Urinary bladder (tissue), 4 donors: ENCODE measurements around the gene UCN3. TPM values are rescaled to one million over a fixed set of nuclear protein-coding genes. Genes with fewer than 3 reads are reported as not detected.

Experiments used
- DNase-seq: peaks from one replicate; pipeline ENCODE4 v3.0.0-alpha.2; 2015; ENCODE audit errors: extremely low spot score
- H3K27ac ChIP-seq: one replicate; pipeline ENCODE4 v1.5.1; 2013; ENCODE audit warnings: low read depth, mild to moderate bottlenecking, moderate library complexity
- H3K36me3 ChIP-seq: one replicate; pipeline ENCODE4 v1.6.1; 2013; ENCODE audit warnings: mild to moderate bottlenecking, moderate library complexity; ENCODE audit not compliant: insufficient read depth
- H3K4me1 ChIP-seq: one replicate; pipeline ENCODE4 v1.6.1; 2013; ENCODE audit warnings: mild to moderate bottlenecking, moderate library complexity; ENCODE audit not compliant: insufficient read depth
- H3K4me3 ChIP-seq: one replicate; pipeline ENCODE4 v1.5.1; 2013; ENCODE audit warnings: low read depth, low read length
- WGBS: extraction: QIAGEN DNeasy Blood & Tissue Kit; methylation state at CpG from one replicate; pipeline ENCODE4 v1.1.7; 2013; 5-methylcytosine and 5-hydroxymethylcytosine counted together
- polyA plus RNA-seq: library from polyadenylated mRNA; stranded (reverse); fragments of 200-250 nt; gene quantifications from one replicate; pipeline ENCODE4 v1.2.3, GENCODE V29; 2013
- total RNA-seq: library from RNA; depleted of rRNA; stranded (reverse); fragments of >200 nt; gene quantifications from one replicate; pipeline ENCODE4 v1.2.3, GENCODE V29; 2014
- donor health status: healthy with polysubstance abuse.
- donor health status: healthy.

The UCN3 gene
- total and polyA plus RNA-seq, 2 donors, result not detected

- Histone ChIP-seq H3K4me3 (no peak overlapping the region), H3K27ac (no peak overlapping the region), H3K4me1 (no peaks in the 10 kb centered on the region), H3K36me3 (no peaks in the 10 kb centered on the region)
- DNase-seq, result no peak
- 48% methylated on average over 2 of the region's 2 CpGs for WGBS
These were observed 15.4 kb upstream of the UCN3 start for GRCh38 chr10:5349362-5349761.

DNA sequence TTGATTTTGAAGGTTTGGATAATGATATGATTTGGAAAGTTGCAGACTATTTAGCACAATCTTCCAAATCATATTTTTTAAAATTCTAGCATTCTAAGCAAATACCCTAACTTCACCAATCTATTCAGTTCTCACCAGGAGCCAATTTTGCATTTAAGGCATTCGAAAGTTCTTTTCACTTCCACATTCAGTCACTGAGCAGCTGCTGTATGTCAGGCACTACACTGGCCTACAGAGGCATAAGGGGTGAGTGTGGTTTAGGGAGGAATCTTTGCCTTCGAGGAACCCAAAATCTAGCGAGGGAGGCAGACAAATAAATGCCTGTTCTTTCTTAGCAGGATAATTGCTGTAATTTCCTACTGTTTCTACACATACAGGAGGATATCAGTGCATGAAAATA, 10.7 kb upstream of the UCN3 start:
- Histone ChIP-seq H3K4me3 (no peak overlapping the region), H3K4me1 (no peaks in the 10 kb centered on the region), H3K27ac (no peak overlapping the region), H3K36me3 (no peaks in the 10 kb centered on the region)
- 59% methylated on average over 3 of the region's 3 CpGs for WGBS
- no peak for DNase-seq

GRCh38 chr10:5355594-5356301, 9.0 kb upstream of the UCN3 start:
- Histone ChIP-seq H3K4me1 (no peaks in the 10 kb centered on the region), H3K36me3 (no peaks in the 10 kb centered on the region), H3K4me3 (no peak overlapping the region), H3K27ac (no peak overlapping the region)
- 65% methylated on average over 6 of the region's 6 CpGs for WGBS
- DNase-seq, result no peak

DNA sequence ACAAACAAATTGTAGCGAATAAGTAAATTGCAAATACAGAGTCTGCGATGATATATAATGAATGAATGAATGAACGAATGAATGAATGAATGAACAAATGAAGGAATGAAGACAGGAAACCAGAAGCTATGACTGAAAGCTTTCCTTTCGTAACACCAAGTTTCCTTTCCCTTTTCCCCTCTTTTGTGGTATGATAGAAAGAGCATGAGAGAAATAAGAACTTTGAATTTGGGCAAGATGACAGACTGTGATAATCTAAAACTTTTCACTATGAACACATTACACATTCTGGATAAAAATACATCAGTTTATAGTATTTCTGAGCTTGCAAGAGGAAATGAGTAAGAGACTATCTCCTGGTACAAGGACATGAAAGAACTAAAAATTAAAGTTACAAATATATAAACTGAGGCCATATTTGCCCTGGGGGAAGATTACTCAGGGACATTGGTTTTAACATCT, 8.4 kb upstream of the UCN3 start:
- WGBS, result 87% methylated on average over 4 of the region's 4 CpGs
- Histone ChIP-seq H3K27ac (no peak overlapping the region), H3K36me3 (no peaks in the 10 kb centered on the region), H3K4me3 (no peak overlapping the region), H3K4me1 (no peaks in the 10 kb centered on the region)
- no peak for DNase-seq

DNA sequence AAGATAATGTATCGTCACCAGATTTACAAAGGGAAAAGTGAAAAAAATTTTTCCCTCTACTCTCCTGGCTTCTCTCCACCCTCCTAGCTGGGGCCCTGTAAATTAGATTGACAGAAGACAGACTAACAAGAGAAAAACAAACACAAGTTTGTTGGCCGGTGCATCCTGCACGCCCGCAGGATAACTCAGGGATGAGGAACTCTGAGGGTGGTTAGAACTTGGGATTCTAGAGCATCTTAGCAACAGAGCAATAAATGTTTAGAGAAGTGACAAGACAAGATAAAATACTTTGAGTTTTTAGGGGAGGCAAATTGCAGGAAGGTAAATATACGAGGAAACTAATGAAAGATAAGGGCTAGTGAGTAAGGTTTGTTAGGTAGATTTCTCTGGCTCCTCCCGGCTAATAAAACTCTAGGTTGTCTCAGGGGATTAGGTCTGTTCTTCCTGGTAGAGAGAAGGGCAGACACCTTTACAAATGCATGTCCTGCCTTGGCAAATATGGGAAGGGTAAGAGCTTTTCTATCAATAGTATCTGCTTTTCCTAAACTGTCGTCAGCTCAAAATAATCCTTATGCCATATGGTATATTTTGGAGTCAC, 4.3 kb upstream of the UCN3 start:
- DNase-seq, result no peak
- Histone ChIP-seq H3K27ac (no peak overlapping the region), H3K36me3 (no peaks in the 10 kb centered on the region), H3K4me1 (no peaks in the 10 kb centered on the region), H3K4me3 (no peak overlapping the region)
- WGBS, result 16% methylated on average over 7 of the region's 7 CpGs

DNA sequence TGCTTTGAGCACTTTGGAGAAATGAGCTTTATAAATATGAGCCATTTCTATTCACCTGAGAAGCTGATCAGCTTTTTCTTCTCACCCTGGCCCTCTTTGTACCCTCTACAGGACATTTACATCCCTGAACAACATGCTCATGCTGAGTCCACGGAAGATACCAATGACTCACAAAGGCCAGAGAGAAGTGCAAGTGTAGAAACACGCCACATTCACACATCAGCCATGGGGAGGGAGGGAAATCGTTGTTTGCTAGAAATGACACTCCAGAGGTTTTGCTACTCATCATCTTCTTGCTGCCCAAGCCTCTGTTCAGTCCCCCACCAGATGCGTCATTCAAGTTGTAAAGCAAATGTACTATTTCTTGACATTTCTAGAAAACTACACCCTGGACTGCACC, 2.8 kb upstream of the UCN3 start:
- WGBS, result 86% methylated on average over 4 of the region's 4 CpGs
- DNase-seq, result no peak
- no peak overlapping the region for H3K4me3 ChIP-seq
- no peaks in the 10 kb centered on the region for H3K36me3 ChIP-seq
- H3K4me1 ChIP-seq, result no peaks in the 10 kb centered on the region
- no peak overlapping the region for H3K27ac ChIP-seq

GRCh38 chr10:5362873-5363272, 1.9 kb upstream of the UCN3 start:
- no peak for DNase-seq
- H3K27ac ChIP-seq, result no peak overlapping the region
- H3K36me3 ChIP-seq, result no peaks in the 10 kb centered on the region
- no peak overlapping the region for H3K4me3 ChIP-seq
- H3K4me1 ChIP-seq, result no peaks in the 10 kb centered on the region

GRCh38 chr10:5364374-5364773, 392 bp upstream of the UCN3 start:
- Histone ChIP-seq H3K36me3 (no peaks in the 10 kb centered on the region), H3K4me3 (no peak overlapping the region), H3K27ac (no peak overlapping the region), H3K4me1 (no peaks in the 10 kb centered on the region)
- 77% methylated on average over 11 of the region's 11 CpGs for WGBS
- DNase-seq, result no peak

- Histone ChIP-seq H3K36me3 (no peaks in the 10 kb centered on the region), H3K4me1 (no peaks in the 10 kb centered on the region), H3K4me3 (no peak overlapping the region), H3K27ac (no peak overlapping the region)
- 17% methylated on average over 5 of the region's 5 CpGs for WGBS
- no peak for DNase-seq
These were observed 1.2 kb downstream of the UCN3 start for GRCh38 chr10:5365928-5366327.

GRCh38 chr10:5369362-5370158, 4.8 kb downstream of the UCN3 start:
- no peak for DNase-seq
- H3K4me3 ChIP-seq, result no peak overlapping the region
- H3K27ac ChIP-seq, result no peak overlapping the region
- H3K4me1 ChIP-seq, result no peaks in the 10 kb centered on the region
- 67% methylated on average over 16 of the region's 16 CpGs for WGBS
- no peaks in the 10 kb centered on the region for H3K36me3 ChIP-seq

- 87% methylated on average over 28 of the region's 28 CpGs for WGBS
- no peaks in the 10 kb centered on the region for H3K36me3 ChIP-seq
- no peaks in the 10 kb centered on the region for H3K4me1 ChIP-seq
- H3K4me3 ChIP-seq, result no peak overlapping the region
- H3K27ac ChIP-seq, result no peak overlapping the region
- no peak for DNase-seq
These were observed 6.0 kb downstream of the UCN3 start for GRCh38 chr10:5370493-5371352.

- WGBS, result 84% methylated on average over 4 of the region's 4 CpGs
- DNase-seq, result no peak
- Histone ChIP-seq H3K27ac (no peak overlapping the region), H3K36me3 (no peaks in the 10 kb centered on the region), H3K4me3 (no peak overlapping the region), H3K4me1 (no peaks in the 10 kb centered on the region)
These were observed 8.5 kb downstream of the UCN3 start for GRCh38 chr10:5373307-5373706.

DNA sequence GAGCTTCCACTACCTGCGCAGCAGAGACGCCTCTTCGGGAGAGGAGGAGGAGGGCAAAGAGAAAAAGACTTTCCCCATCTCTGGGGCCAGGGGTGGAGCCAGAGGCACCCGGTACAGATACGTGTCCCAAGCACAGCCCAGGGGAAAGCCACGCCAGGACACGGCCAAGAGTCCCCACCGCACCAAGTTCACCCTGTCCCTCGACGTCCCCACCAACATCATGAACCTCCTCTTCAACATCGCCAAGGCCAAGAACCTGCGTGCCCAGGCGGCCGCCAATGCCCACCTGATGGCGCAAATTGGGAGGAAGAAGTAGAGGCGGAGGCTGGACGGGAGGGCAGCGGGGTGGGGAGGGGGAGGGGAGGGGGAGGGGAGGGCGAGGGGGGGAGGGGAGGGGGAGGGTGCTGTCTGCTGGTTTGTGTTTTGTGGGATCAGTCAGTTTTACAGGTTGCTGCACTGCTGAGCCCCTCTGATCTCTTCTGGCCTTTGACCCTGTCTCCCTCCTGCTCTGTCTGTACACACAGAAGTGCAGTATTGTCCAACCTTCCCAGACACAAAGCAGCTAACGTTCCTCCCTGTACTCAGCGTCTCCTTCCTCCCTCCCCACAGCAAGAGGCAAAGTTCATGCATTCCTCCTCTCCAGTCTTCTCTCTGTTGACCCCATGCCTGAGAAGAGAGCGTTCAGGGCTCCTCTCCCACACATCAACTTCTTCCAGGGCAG, 9.3 kb downstream of the UCN3 start:
- Histone ChIP-seq H3K4me1 (no peaks in the 10 kb centered on the region), H3K27ac (no peak overlapping the region), H3K4me3 (no peak overlapping the region), H3K36me3 (no peaks in the 10 kb centered on the region)
- WGBS, result 84% methylated on average over 20 of the region's 22 CpGs
- no peak for DNase-seq
